DND-41 (cell line): Measurements from ENCODE around the gene MCRIP1.

Source experiments
- ATAC-seq: fragments of 200-7000 bp; cut with Tn5 transposase; 3 replicates; pipeline ENCODE4 v1.9.1; 2021; ENCODE audit warnings: low read depth; ENCODE audit not compliant: insufficient read depth
- DNase-seq: peaks from one replicate; pipeline ENCODE4 v3.0.0-alpha.2; 2020
- H2AFZ ChIP-seq: 2 replicates; pipeline ENCODE4 v1.6.0; 2012; ENCODE audit warnings: low read depth, low read length
- H3K27ac ChIP-seq: 2 replicates; pipeline ENCODE4 v1.5.1; 2012; ENCODE audit warnings: low read length, inconsistent platforms
- H3K27me3 ChIP-seq: fragments of 200-600 bp; sonication (generic); 2 replicates; pipeline ENCODE4 v1.6.0; 2012; ENCODE audit warnings: low read length, mild to moderate bottlenecking, inconsistent platforms; ENCODE audit not compliant: insufficient read depth, poor library complexity
- H3K36me3 ChIP-seq: 2 replicates; pipeline ENCODE4 v1.5.1; 2012; ENCODE audit warnings: low read length, inconsistent platforms; ENCODE audit not compliant: insufficient read depth
- H3K4me1 ChIP-seq: 2 replicates; pipeline ENCODE4 v1.5.1; 2012; ENCODE audit warnings: mild to moderate bottlenecking, low read length; ENCODE audit not compliant: insufficient read depth
- H3K4me2 ChIP-seq: 2 replicates; pipeline ENCODE4 v1.6.0; 2012; ENCODE audit warnings: mild to moderate bottlenecking, moderate library complexity, low read length, inconsistent platforms; ENCODE audit not compliant: insufficient read depth
- H3K4me3 ChIP-seq, 2 experiments: fragments of 200-600 bp in 1 of 2; shearing (Covaris generic) in 1 of 2; 2 replicates each; pipeline ENCODE4 v1.5.1; 2012 to 2016; ENCODE audit warnings: inconsistent platforms in 2 of 2, low read length in 2 of 2, mild to moderate bottlenecking in 2 of 2, low read depth in 1 of 2, moderate library complexity in 1 of 2
- H3K79me2 ChIP-seq: 2 replicates; pipeline ENCODE4 v1.6.0; 2012; ENCODE audit warnings: low read length, inconsistent platforms; ENCODE audit not compliant: insufficient read depth
- H3K9ac ChIP-seq: 2 replicates; pipeline ENCODE4 v1.6.0; 2012; ENCODE audit warnings: low read depth, mild to moderate bottlenecking, inconsistent platforms, low read length, moderate library complexity
- H3K9me3 ChIP-seq: 2 replicates; pipeline ENCODE4 v1.5.1; 2012; ENCODE audit warnings: low read length, moderate library complexity, mild to moderate bottlenecking, inconsistent platforms; ENCODE audit not compliant: insufficient read depth, severe bottlenecking
- H4K20me1 ChIP-seq: 2 replicates; pipeline ENCODE4 v1.6.0; 2012; ENCODE audit warnings: low read length; ENCODE audit not compliant: insufficient read depth
- CTCF ChIP-seq: IDR thresholded peaks from 2 replicates; pipeline ENCODE4 v1.5.1; 2012; ENCODE audit warnings: borderline replicate concordance, low read length, moderate library complexity, mild to moderate bottlenecking; ENCODE audit not compliant: poor library complexity, severe bottlenecking; ENCODE audit errors: extremely low read depth
- EZH2 ChIP-seq: IDR thresholded peaks from 3 replicates; pipeline ENCODE4 v1.6.1; 2012; ENCODE audit warnings: borderline replicate concordance, low read depth, mild to moderate bottlenecking, moderate library complexity, low read length, inconsistent platforms; ENCODE audit not compliant: severe bottlenecking

MCRIP1 gene

GRCh38 chr17:81833160-81833920 lies at the start of gene MCRIP1:
MCRIP1 (minus strand) TSS chr17:81833291; CDS start chr17:81824506, 8,785 bp downstream.
- no peaks in the 10 kb centered on the region for H3K9me3 ChIP-seq
- no peaks in the 10 kb centered on the region for H3K27me3 ChIP-seq
- H4K20me1 ChIP-seq, result peaks cover 16% of the 10 kb centered on the region
- TF ChIP-seq EZH2, result no peak
- peak within 1 kb of the TSS; percentile 56 to 81 for H3K4me3 ChIP-seq
- H3K9ac ChIP-seq, result peak within 1 kb of the TSS; percentile 92
- peaks cover 44% of the 10 kb centered on the region for H3K79me2 ChIP-seq
- peak; percentile 71 for ATAC-seq
- H3K4me2 ChIP-seq, result peak within 1 kb of the TSS; percentile 100
- peak within 1 kb of the TSS; percentile 89 for H3K27ac ChIP-seq
- DNase-seq, result peak; percentile 94
- peak within 1 kb of the TSS; percentile 64 for H2AFZ ChIP-seq
- no peaks in the 10 kb centered on the region; the same call in 1 of the 2 replicates for H3K36me3 ChIP-seq
- H3K4me1 ChIP-seq, result peaks cover 31% of the 10 kb centered on the region

- Histone ChIP-seq H3K79me2 (peaks cover 18% of the 10 kb centered on the region), H3K4me1 (no peaks in the 10 kb centered on the region), H3K27me3 (no peaks in the 10 kb centered on the region), H4K20me1 (peaks cover 3% of the 10 kb centered on the region; the same call in 1 of the 2 replicates), H3K4me2 (no peak overlapping the region), H3K4me3 (no peak overlapping the region), H3K9me3 (no peaks in the 10 kb centered on the region), H3K36me3 (peaks cover 53% of the 10 kb centered on the region), H3K27ac (no peak overlapping the region), H3K9ac (no peak overlapping the region), H2AFZ (no peak overlapping the region)
- DNase-seq, result no peak
- ATAC-seq, result no peak; the same call in 2 of the 3 replicates
- no peak for TF ChIP-seq CTCF
- no peak for TF ChIP-seq EZH2
These were observed 46.0 kb upstream of the MCRIP1 start for GRCh38 chr17:81879121-81879520.

- DNase-seq, result no peak
- H3K4me1 ChIP-seq, result no peaks in the 10 kb centered on the region; the same call in none of the 2 replicates
- H3K4me2 ChIP-seq, result no peak overlapping the region
- H3K27me3 ChIP-seq, result no peaks in the 10 kb centered on the region
- ATAC-seq, result no peak
- no peak overlapping the region for H2AFZ ChIP-seq
- H3K79me2 ChIP-seq, result peaks cover 19% of the 10 kb centered on the region; the same call in 1 of the 2 replicates
- H3K9ac ChIP-seq, result no peak overlapping the region
- no peaks in the 10 kb centered on the region; the same call in 1 of the 2 replicates for H4K20me1 ChIP-seq
- no peak overlapping the region for H3K4me3 ChIP-seq
- H3K36me3 ChIP-seq, result peaks cover 49% of the 10 kb centered on the region
- no peaks in the 10 kb centered on the region for H3K9me3 ChIP-seq
- TF ChIP-seq EZH2, result no peak
- TF ChIP-seq CTCF, result no peak
- H3K27ac ChIP-seq, result no peak overlapping the region
These were observed 45.2 kb upstream of the MCRIP1 start for GRCh38 chr17:81878294-81878693.

- no peak overlapping the region for H3K9ac ChIP-seq
- H3K27ac ChIP-seq, result no peak overlapping the region
- H3K4me2 ChIP-seq, result no peak overlapping the region
- no peak overlapping the region for H2AFZ ChIP-seq
- H4K20me1 ChIP-seq, result no peaks in the 10 kb centered on the region; the same call in 1 of the 2 replicates
- ATAC-seq, result no peak
- H3K4me1 ChIP-seq, result peaks cover 7% of the 10 kb centered on the region
- H3K9me3 ChIP-seq, result no peaks in the 10 kb centered on the region
- DNase-seq, result no peak
- H3K4me3 ChIP-seq, result no peak overlapping the region
- H3K79me2 ChIP-seq, result peaks cover 25% of the 10 kb centered on the region
- TF ChIP-seq EZH2 (no peak), CTCF (no peak)
- H3K36me3 ChIP-seq, result peaks cover 46% of the 10 kb centered on the region
- H3K27me3 ChIP-seq, result no peaks in the 10 kb centered on the region
These were observed 44.5 kb upstream of the MCRIP1 start for GRCh38 chr17:81877569-81877968.
